ENCODE data around the gene ZNF746.
"Not testable (repeated sequence)": the region's sequence is repeated elsewhere in the genome, so short reads cannot be mapped to it uniquely, and the experiment has no call there.

ZNF746 gene

GRCh38 chr7:149497467-149498261 is at the start of gene ZNF746:
TSS of gene ZNF746 (minus strand) at chr7:149497809. CDS start at chr7:149497536, 273 bp downstream.
- DNase-seq (ENCODE audit: low read depth): peak; percentile 65

- DNase-seq (ENCODE audit: low read depth): no peak
Observed at GRCh38 chr7:149547126-149547525, 49.5 kb upstream of the ZNF746 start.

- DNase-seq (ENCODE audit: low read depth): no peak
Observed at GRCh38 chr7:149546331-149546730, 48.7 kb upstream of the ZNF746 start.

GRCh38 chr7:149544028-149544427 is 46.4 kb upstream of the ZNF746 start:
- DNase-seq (ENCODE audit: low read depth): no peak

GRCh38 chr7:149532654-149533053 is 35.0 kb upstream of the ZNF746 start:
- DNase-seq (ENCODE audit: low read depth): no peak

GRCh38 chr7:149529136-149529718 is 31.6 kb upstream of the ZNF746 start:
- no peak for DNase-seq (ENCODE audit: low read depth)

- DNase-seq (ENCODE audit: low read depth): no peak
Observed at GRCh38 chr7:149527414-149527813, 29.8 kb upstream of the ZNF746 start.

GRCh38 chr7:149525280-149525679 is 27.7 kb upstream of the ZNF746 start:
- no peak for DNase-seq (ENCODE audit: low read depth)

- DNase-seq (ENCODE audit: low read depth): no peak
Observed at GRCh38 chr7:149524394-149524793, 26.8 kb upstream of the ZNF746 start.

GRCh38 chr7:149510248-149510647 is 12.6 kb upstream of the ZNF746 start:
- DNase-seq (ENCODE audit: low read depth): no peak

GRCh38 chr7:149509774-149510173 is 12.2 kb upstream of the ZNF746 start:
- DNase-seq (ENCODE audit: low read depth): no peak

- no peak for DNase-seq (ENCODE audit: low read depth)
Observed at GRCh38 chr7:149505551-149505950, 7.9 kb upstream of the ZNF746 start.

GRCh38 chr7:149501651-149502050 is 4.0 kb upstream of the ZNF746 start:
- no peak for DNase-seq (ENCODE audit: low read depth)

- DNase-seq (ENCODE audit: low read depth): no peak
Observed at GRCh38 chr7:149500910-149501309, 3.3 kb upstream of the ZNF746 start.

GRCh38 chr7:149500201-149500600 is 2.6 kb upstream of the ZNF746 start:
- DNase-seq (ENCODE audit: low read depth): no peak

GRCh38 chr7:149498811-149499210 is 1.2 kb upstream of the ZNF746 start:
- no peak for DNase-seq (ENCODE audit: low read depth)

GRCh38 chr7:149496642-149497391 is 792 bp downstream of the ZNF746 start:
- DNase-seq (ENCODE audit: low read depth): peak; percentile 36

GRCh38 chr7:149495785-149496641 is 1.6 kb downstream of the ZNF746 start:
- no peak for DNase-seq (ENCODE audit: low read depth)

- no peak for DNase-seq (ENCODE audit: low read depth)
Observed at GRCh38 chr7:149494738-149495368, 2.8 kb downstream of the ZNF746 start.

- DNase-seq (ENCODE audit: low read depth): not testable (repeated sequence)
Observed at GRCh38 chr7:149493975-149494374, 3.6 kb downstream of the ZNF746 start.

- no peak for DNase-seq (ENCODE audit: low read depth)
Observed at GRCh38 chr7:149493366-149493765, 4.2 kb downstream of the ZNF746 start.
